NCI-H2196 (cell line): ENCODE data around the gene OR5L2.
"Not testable (repeated sequence)": the region's sequence is repeated elsewhere in the genome, so short reads cannot be mapped to it uniquely, and the experiment has no call there.

Source experiments
- DNase-seq: peaks from one replicate; lab custom pipeline; 2025; ENCODE audit not compliant: unreplicated experiment; lab: John Stamatoyannopoulos, UW

The OR5L2 gene

DNA sequence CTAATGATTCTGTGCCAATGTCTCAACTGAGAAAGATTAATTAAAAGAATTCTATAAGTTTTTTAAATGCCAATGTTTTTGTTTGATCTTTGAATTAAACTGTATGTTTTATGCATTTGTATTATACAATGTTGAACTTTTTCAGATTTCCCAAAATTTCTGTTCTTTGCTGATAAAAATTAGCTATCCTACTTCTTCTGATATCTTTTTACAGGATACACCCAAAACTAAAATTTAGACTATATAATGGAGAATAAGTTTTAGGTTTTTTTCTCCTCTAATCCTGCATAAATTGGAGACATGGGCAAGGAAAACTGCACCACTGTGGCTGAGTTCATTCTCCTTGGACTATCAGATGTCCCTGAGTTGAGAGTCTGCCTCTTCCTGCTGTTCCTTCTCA lies at the start of gene OR5L2:
Gene OR5L2 (plus strand): TSS at position 301 of the 400 bp plus-strand sequence. CDS start 0 bp downstream, at position 301.
- DNase-seq: no peak

DNA sequence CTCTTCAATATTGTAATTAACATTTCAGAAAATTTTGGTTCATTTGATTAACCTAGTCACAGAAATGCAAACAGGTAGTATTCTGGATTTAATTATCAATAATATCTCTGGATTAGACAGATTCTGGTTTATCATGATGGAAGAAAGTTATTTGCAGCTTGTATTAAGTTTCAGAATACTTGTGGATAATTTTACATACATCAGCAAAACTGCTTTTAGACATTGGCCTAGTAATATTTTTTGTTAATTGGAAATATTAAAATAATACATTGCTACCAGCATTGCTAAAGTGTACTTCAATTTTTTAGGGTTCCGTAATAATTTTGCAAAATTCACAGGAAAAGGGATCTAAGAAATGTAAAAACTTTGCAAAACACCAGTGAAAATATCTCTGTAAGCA lies 35.4 kb upstream of the OR5L2 start:
- DNase-seq: no peak

DNA sequence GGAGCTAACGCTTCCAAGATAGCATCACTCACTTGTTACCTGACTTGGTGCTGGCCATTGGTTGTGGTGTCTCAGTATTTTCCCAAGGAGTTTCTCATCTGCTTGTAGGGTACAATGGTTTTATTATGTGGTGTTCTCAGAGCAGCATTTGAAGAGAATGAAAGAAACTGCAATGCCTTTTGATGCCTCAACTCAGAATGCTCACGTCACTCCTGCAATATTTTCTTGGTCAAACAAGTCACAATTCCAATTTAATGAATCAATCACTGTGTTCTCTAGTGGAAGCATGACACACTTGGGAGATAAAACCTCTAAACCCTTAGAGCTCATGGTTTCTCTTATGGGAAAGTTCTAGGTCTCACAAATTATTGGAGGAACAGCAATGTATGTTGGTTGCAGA lies 33.7 kb upstream of the OR5L2 start:
- no peak for DNase-seq

DNA sequence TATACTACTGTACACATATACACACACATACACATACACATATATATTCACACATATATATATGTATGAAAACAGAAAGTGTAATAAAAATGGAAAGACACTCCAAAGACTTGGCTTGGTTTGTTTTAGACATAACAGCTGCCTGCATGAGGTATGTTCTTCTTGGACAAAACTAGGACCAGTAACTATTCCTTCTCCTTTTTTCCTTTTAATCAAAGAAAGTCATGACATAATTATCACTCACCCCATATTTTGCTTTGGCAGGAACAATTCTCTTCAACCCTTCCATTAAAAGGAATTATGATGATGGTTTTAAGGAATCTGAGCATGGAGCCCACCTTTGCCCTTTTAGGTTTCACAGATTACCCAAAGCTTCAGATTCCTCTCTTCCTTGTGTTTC lies 31.8 kb upstream of the OR5L2 start, which contains the start of gene OR5D14:
Gene OR5D14 (plus strand): TSS at position 301 of the 400 bp plus-strand sequence. CDS start 0 bp downstream, at position 301.
- no peak for DNase-seq

DNA sequence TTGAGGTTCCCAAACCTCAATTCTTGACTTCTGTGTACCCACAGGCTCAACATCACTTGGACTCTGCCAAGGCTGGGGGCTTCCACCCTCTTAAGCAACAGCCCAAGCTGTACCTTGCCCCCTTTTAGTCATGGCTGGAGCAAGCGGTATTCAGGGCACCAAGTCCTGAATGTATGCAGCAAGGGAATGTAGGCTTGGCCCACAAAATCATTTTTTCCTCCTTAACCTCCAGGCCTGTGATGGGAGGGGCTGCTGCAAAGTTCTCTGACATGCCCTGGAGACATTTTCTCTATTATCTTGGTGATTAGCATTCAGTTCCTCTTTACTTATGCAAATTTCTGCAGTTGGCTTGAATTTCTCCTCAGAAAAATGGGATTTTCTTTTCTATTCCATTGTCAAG lies 20.8 kb upstream of the OR5L2 start:
- no peak for DNase-seq

DNA sequence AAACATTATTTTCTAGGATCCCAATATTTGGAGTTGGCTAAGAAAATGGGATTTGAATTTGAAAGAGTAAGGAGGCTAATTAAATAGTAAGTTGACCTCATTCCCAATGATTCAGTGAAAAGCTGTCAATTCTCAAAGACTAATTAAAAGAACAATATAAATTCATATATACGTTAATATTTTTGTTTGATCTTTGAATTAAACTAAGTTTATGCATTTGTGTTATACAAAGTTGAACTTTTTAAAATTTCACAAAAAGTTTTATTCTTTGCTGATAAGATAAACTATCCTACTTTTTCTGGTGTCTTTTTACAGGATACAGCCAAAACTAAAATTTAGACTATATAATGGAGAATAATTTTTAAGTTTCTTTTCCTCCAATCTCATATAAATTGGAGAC lies 16.0 kb upstream of the OR5L2 start, which contains the start of gene OR5L1:
Gene OR5L1 (plus strand): TSS at position 301 of the 400 bp plus-strand sequence. CDS start 100 bp downstream, outside the sequence.
- no peak for DNase-seq

DNA sequence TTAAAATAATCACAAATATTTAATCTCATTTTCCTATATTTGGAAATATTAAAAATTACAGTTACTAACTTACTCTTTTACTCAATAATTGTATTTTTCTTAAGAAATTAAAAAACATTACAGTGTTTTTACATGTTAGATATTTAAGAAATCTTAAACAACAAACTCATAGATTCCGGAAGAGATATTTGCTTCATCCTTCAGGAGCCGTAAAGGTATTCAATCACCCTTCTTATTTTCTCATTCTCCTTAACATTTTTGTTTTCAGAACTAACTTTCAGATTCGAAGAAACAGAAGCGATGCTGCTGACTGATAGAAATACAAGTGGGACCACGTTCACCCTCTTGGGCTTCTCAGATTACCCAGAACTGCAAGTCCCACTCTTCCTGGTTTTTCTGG lies 7.7 kb upstream of the OR5L2 start, which contains the start of gene OR5D18:
Gene OR5D18 (plus strand): TSS at position 301 of the 400 bp plus-strand sequence. CDS start 0 bp downstream, at position 301.
- DNase-seq: no peak

DNA sequence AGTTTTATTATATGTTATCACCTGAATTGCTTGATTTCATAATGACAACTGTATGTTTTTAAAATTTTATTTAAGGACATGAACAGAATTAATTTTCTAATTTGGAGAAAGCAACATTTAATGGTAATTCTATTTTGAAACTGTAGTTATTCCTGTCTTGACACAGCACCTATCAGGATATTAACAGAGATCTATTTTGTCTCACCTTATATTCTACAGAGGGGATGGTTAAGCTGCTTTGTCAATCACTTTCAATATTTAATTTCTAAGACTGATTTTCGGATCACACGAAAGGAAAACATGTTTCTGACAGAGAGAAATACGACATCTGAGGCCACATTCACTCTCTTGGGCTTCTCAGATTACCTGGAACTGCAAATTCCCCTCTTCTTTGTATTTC lies 11.4 kb downstream of the OR5L2 start, which contains the start of gene OR5D16:
Gene OR5D16 (plus strand): TSS at position 301 of the 400 bp plus-strand sequence. CDS start 0 bp downstream, at position 301.
- no peak for DNase-seq

DNA sequence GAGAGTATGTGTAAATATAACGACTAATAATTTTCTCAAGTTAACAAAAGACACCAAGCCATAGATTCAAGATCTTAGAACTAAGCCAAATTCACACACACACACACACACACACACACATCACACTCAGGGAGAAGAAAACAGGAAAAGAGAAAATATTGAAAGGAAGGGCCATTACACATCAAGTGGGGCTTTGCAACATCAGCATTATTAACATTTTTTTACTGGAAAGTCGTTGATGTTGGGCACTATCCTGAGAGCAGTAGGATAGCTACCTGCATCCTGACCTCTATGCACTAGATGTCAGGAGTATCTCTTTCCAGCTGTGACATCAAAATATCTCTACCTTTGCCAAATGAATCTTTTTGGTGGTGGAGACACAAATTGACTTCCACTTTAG lies 20.4 kb downstream of the OR5L2 start:
- DNase-seq: no peak

DNA sequence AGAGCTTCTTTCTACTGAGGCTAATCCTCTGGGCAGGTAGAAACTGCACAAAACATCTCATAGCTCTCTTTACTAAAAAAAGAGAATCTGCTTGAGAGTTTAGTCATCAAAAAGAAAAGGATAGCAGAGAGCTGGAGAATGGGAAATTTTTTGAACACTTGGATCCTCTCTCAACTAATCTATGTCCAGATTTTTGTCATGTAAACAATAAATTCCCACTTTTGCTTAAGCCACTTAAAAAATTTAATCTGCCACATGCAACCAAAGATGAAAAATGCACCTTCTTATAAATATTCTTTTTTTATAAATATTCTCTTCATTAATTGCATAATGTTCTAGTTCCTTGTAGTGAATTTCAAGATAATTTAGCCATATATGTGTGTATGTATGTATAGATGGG lies 22.0 kb downstream of the OR5L2 start:
- DNase-seq: no peak

DNA sequence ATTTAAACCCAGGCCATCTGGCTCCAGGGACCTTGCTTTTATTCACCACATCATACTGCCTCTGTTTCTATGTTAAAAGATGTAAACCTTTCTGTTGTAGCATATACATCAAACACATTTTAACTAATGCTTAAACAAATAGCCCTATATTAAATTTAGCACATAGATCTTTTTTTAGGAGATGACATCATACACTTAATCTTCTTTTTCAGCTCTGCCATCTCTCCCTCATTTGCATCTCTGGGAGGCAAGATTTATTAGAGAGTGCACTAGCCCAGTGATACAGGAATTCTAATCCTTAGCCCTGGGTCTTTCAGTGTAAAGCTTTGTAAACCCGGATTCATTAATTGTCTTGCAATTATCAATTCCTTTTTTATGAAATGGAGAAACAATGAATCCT lies 25.1 kb downstream of the OR5L2 start:
- DNase-seq: no peak

DNA sequence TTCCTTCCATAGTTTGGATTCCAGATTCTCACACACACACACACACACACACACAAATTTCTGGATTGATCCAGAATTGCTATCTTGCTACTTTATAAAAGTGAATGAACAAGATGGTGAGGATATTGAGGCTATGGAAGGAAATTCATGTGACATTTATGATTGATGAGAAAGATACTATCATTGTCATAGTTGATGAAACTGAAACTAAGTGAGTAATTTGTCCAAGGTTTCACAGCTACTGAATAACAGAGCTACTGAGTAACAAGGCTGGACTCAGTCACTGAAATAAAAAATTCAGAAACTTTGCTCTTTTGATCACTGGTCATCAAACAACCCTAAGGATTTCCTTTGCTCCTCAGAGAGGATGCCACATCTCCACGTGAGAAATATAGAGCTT lies 27.7 kb downstream of the OR5L2 start:
- DNase-seq: no peak

DNA sequence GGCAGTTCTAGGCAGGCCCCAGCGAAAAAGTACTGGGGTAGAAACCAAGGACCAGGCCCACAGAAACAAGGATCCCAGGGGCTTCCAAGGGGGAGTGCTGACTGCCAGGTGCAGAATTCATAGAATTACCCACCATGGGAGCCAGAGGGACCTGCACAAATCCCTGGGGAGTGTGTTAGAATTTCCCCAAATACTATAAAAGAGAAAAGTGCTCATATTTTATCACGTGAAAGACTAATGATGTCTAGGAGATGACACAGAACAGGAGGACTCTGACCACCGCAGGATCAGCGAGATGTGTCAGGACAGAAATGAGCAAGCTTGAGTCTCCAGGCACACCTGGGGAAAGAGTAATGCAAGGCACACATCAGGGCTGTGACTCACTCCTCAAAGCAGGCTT lies 40.3 kb downstream of the OR5L2 start:
- DNase-seq: not testable (repeated sequence)

DNA sequence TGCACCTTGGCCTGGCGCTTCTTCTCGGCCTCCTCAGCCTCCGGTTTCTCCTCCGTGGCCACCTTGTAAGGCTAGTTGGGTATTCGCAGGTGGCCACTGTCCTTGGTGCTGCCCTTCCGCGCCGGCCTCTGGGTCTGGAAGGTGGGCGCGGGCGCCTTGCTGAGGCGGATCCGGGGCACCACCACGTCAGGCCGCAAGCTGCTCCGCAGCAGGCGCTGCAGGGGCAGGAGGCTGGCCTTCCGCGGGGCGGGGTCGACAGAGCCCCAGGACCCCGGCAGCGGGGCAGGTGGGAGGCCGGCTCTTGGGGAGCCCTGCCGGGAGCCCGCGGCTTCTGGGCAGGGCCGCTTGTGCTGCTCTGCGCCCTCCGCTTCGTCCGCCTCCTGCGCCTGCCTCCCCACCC lies 45.7 kb downstream of the OR5L2 start:
- DNase-seq: not testable (repeated sequence)

DNA sequence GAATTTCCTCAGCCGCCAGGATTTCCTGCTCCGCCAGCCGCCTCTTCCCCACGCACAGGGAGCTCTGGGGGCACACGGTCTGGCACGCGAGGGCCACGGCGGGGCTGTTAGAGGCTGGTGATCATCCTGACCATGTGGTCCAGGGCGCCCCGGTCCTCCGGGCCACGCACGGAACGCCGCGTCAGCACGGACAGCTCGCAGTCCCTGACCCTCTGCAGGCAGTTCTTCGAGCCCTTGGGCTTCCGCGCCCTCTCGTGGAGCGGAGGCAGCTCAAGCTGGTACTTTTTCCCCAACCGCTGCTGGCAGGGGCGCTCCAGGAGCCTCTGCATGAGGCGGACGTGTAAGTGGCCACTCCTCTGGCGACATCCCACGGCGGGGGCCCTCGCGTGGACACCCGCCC lies 46.1 kb downstream of the OR5L2 start:
- DNase-seq: not testable (repeated sequence)
